Measurements from ENCODE around the gene TMC5. TPM values are rescaled to one million over a fixed set of nuclear protein-coding genes. Genes with fewer than 3 reads are reported as not detected.
"Not testable (repeated sequence)": the region's sequence is repeated elsewhere in the genome, so short reads cannot be mapped to it uniquely, and the experiment has no call there.

The TMC5 gene, protein sequence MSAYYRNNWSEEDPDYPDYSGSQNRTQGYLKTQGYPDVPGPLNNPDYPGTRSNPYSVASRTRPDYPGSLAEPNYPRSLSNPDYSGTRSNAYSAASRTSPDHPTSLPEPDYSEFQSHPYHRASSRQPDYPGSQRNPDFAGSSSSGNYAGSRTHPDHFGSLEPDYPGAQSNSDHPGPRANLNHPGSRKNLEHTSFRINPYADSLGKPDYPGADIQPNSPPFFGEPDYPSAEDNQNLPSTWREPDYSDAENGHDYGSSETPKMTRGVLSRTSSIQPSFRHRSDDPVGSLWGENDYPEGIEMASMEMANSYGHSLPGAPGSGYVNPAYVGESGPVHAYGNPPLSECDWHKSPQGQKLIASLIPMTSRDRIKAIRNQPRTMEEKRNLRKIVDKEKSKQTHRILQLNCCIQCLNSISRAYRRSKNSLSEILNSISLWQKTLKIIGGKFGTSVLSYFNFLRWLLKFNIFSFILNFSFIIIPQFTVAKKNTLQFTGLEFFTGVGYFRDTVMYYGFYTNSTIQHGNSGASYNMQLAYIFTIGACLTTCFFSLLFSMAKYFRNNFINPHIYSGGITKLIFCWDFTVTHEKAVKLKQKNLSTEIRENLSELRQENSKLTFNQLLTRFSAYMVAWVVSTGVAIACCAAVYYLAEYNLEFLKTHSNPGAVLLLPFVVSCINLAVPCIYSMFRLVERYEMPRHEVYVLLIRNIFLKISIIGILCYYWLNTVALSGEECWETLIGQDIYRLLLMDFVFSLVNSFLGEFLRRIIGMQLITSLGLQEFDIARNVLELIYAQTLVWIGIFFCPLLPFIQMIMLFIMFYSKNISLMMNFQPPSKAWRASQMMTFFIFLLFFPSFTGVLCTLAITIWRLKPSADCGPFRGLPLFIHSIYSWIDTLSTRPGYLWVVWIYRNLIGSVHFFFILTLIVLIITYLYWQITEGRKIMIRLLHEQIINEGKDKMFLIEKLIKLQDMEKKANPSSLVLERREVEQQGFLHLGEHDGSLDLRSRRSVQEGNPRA
- total RNA-seq, result 1 to 10 TPM; 1.1 to 2.0 (median 1.7) TPM

DNA sequence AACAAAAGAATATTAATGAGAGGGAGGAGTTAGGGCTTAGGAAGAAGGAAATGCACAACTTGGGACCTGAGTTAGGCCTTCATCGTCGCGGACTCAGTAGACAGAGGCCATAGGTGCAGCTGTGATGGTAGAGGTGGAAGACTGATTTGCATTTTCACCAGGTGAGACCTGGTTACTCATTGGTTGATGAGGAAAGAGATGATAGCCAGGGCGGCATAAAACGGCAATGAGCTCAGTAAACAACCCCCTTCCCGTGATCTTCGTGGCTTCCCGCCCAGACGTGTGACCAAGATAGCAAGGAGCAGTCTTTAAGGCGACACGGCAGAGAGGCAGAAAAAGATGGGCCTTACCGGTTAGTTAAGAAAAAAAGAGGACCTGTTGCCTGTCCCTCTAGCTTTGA, at the start of gene TMC5:
TMC5 (plus strand) TSS at position 244 of the 400 bp plus-strand sequence. CDS start 22,156 bp downstream, outside the sequence.
- Histone ChIP-seq H3K4me1 (peaks cover 7% of the 10 kb centered on the region), H3K27me3 (peaks cover 20% of the 10 kb centered on the region), H3K9me3 (no peaks in the 10 kb centered on the region), H3K27ac (no peak within 1 kb of the TSS), H3K36me3 (no peaks in the 10 kb centered on the region), H3K4me3 (no peak within 1 kb of the TSS)
- 71% methylated on average over 12 of the region's 12 CpGs for WGBS
- no peak for DNase-seq (ENCODE audit: low spot score in 2 of 2)
- TF ChIP-seq EP300 (IDR thresholded peaks at IDR 0.05), result no peak

DNA sequence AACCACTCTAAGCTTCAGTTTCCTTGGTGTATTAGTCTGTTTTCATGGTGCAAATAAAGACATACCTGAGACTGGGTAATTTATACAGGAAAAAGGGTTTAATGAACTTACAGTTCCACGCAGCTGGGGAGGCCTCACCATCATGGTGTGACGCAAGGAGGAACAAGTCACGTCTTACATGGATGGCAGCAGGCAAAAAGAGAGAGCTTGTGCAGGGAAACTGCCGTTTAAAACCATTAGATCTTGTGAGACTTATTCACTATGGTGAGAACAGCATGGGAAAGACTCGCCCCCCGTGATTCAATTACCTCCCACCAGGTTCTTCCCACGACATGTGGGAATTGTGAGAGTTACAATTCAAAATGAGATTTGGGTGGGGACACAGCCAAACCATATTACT, 45.1 kb upstream of the TMC5 start:
- H3K36me3 ChIP-seq; H3K27me3 ChIP-seq; H3K27ac ChIP-seq; H3K9me3 ChIP-seq; H3K4me1 ChIP-seq; DNase-seq (ENCODE audit: low spot score in 2 of 2); H3K4me3 ChIP-seq: not testable (repeated sequence)
- 90% methylated on average over 7 of the region's 7 CpGs for WGBS

DNA sequence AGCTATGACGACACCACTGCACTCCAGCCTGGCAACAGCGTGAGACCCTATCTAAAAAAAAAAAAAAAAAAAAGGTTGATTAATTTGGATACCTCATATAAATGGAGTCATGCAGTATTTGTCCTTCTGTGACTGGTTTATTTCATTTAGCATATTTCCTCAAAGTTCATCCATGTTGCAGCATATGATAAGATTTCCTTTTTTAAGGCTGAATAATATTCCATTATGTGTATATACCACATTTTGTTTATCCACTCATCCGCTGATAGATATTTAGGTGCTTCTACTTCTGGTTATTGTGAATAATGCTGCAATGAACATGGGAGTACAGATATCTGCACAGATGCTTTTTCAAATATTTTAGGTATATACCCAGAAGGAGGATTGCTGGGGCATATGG, 43.3 kb upstream of the TMC5 start:
- Histone ChIP-seq H3K4me3 (no peak overlapping the region), H3K9me3 (no peaks in the 10 kb centered on the region), H3K27ac (no peak overlapping the region), H3K27me3 (no peaks in the 10 kb centered on the region), H3K4me1 (no peaks in the 10 kb centered on the region), H3K36me3 (no peaks in the 10 kb centered on the region)
- 97% methylated on average over 3 of the region's 3 CpGs for WGBS
- no peak for TF ChIP-seq POLR2A (IDR thresholded peaks at IDR 0.05)
- no peak for TF ChIP-seq EP300 (IDR thresholded peaks at IDR 0.05)
- TF ChIP-seq, protein P1, sequence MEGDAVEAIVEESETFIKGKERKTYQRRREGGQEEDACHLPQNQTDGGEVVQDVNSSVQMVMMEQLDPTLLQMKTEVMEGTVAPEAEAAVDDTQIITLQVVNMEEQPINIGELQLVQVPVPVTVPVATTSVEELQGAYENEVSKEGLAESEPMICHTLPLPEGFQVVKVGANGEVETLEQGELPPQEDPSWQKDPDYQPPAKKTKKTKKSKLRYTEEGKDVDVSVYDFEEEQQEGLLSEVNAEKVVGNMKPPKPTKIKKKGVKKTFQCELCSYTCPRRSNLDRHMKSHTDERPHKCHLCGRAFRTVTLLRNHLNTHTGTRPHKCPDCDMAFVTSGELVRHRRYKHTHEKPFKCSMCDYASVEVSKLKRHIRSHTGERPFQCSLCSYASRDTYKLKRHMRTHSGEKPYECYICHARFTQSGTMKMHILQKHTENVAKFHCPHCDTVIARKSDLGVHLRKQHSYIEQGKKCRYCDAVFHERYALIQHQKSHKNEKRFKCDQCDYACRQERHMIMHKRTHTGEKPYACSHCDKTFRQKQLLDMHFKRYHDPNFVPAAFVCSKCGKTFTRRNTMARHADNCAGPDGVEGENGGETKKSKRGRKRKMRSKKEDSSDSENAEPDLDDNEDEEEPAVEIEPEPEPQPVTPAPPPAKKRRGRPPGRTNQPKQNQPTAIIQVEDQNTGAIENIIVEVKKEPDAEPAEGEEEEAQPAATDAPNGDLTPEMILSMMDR (IDR thresholded peaks at IDR 0.05), result no peak
- TF ChIP-seq POLR2AphosphoS5 (IDR thresholded peaks at IDR 0.05), result no peak
- no peak for DNase-seq (ENCODE audit: low spot score in 2 of 2)

DNA sequence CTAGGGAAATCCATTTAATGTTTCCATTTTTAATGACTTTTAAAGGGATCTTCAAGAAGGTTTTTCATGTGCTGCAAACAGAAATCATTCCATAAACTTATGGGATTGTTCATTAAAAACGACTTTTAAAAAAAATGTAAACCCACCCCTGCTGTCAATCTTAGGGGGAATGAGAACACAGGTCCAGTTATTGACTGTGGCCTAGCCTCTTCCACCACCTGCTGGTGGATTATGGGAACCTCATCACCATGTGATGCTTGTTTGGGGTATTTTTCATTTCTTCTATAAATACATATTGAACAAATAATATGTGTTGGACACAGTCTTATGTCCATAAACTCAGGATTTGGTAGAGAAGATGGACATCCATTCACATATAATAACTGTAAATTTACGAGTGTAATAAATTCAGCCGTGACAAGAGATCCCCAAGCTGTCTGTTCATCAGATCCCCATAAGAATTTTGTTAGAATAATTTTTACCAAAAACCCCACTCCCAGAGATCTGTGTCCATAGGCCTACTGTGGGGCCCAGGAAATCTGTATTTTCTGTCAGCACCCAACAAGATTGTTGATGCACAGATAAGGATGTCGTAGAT, 42.0 kb upstream of the TMC5 start:
- H3K27me3 ChIP-seq, result no peaks in the 10 kb centered on the region
- 36% methylated on average over 4 of the region's 4 CpGs for WGBS
- no peak overlapping the region for H3K27ac ChIP-seq
- no peak for DNase-seq (ENCODE audit: low spot score in 2 of 2)
- H3K4me3 ChIP-seq, result no peak overlapping the region
- no peaks in the 10 kb centered on the region for H3K4me1 ChIP-seq
- H3K36me3 ChIP-seq, result no peaks in the 10 kb centered on the region
- no peak for TF ChIP-seq EP300 (IDR thresholded peaks at IDR 0.05)
- TF ChIP-seq, protein P1 (IDR thresholded peaks at IDR 0.05), result peak; percentile 74 to 78
- no peaks in the 10 kb centered on the region for H3K9me3 ChIP-seq

DNA sequence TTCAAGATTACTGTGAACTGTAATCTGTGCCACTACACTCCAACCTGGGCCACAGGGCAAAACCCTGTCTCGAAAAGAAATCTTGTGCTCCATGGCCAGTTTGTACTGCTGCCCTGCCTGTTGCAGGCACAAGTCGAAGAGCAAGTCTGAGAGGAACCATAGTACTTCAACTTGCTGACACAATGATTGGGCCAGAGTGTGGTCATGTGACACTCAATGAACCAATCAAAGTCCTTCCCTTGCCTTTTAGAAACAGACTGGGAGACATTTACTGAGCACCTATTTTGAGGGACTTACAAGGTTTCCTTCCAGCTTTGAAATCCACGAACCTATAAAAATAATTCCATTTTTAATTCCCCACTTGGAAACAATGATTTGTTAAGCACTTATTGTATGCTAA, 39.8 kb upstream of the TMC5 start:
- DNase-seq (ENCODE audit: low spot score in 2 of 2), result no peak
- H3K4me3 ChIP-seq, result no peak overlapping the region
- WGBS, result 85% methylated on average over 3 of the region's 3 CpGs
- peaks cover 1% of the 10 kb centered on the region for H3K27me3 ChIP-seq
- no peak overlapping the region for H3K27ac ChIP-seq
- no peaks in the 10 kb centered on the region for H3K36me3 ChIP-seq
- no peaks in the 10 kb centered on the region for H3K9me3 ChIP-seq
- TF ChIP-seq, protein P1 (IDR thresholded peaks at IDR 0.05), result no peak
- TF ChIP-seq POLR2A (IDR thresholded peaks at IDR 0.05) (no peak), EP300 (IDR thresholded peaks at IDR 0.05) (no peak), POLR2AphosphoS5 (IDR thresholded peaks at IDR 0.05) (no peak)
- no peaks in the 10 kb centered on the region for H3K4me1 ChIP-seq

DNA sequence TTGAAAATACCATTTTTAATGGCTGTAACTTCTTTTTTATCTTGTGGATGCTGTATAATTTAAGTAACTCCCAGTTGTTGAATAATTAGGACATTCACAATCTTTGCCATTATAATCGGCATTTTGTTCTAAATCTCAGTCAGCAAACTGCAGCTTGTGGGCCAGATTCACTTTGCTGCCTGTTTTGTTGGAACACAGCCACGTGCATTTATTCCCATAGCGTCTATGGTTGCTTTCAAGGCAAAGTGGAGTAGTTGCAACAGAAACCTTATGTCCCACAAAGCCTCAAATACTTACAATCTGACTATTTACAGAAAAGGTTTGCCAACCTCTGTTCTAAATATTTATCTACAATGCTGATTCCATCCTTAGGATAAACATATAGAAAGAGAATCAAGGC, 39.2 kb upstream of the TMC5 start:
- TF ChIP-seq POLR2A (IDR thresholded peaks at IDR 0.05) (no peak), POLR2AphosphoS5 (IDR thresholded peaks at IDR 0.05) (no peak), EP300 (IDR thresholded peaks at IDR 0.05) (no peak)
- TF ChIP-seq, protein P1 (IDR thresholded peaks at IDR 0.05), result no peak
- no peaks in the 10 kb centered on the region for H3K36me3 ChIP-seq
- DNase-seq (ENCODE audit: low spot score in 2 of 2), result no peak
- 70% methylated on average over 3 of the region's 3 CpGs for WGBS
- no peak overlapping the region for H3K27ac ChIP-seq
- no peak overlapping the region for H3K4me3 ChIP-seq
- peaks cover 6% of the 10 kb centered on the region for H3K27me3 ChIP-seq
- no peaks in the 10 kb centered on the region for H3K9me3 ChIP-seq
- H3K4me1 ChIP-seq, result no peaks in the 10 kb centered on the region
